BJ (cell line): ENCODE results near the gene MLLT3. TPM values are rescaled to one million over a fixed set of nuclear protein-coding genes. Genes with fewer than 3 reads are reported as not detected.

Experiments
- CTCF ChIA-PET: fragments of 350-600 bp; formaldehyde crosslinking; extraction: SDS; loops from one replicate; lab custom pipeline; 2021; ENCODE audit warnings: antibody characterized with exemption, inconsistent platforms; lab: Yijun Ruan, JAX
- POLR2A ChIA-PET: fragments of 300-600 bp; sonication (Branson Sonifier 250); formaldehyde crosslinking; extraction: SDS; loops from one replicate; lab custom pipeline; 2021; ENCODE audit warnings: antibody characterized with exemption; lab: Charles Lee
- DNase-seq: peaks from one replicate; pipeline ENCODE4 v3.0.0-alpha.2; 2011; ENCODE audit warnings: low read depth
- H3K27me3 ChIP-seq: 2 replicates; pipeline ENCODE4 v1.6.0; 2011; ENCODE audit warnings: low read length; ENCODE audit not compliant: control insufficient read depth, insufficient read depth
- H3K36me3 ChIP-seq: 2 replicates; pipeline ENCODE4 v1.5.1; 2011; ENCODE audit warnings: low read length; ENCODE audit not compliant: control insufficient read depth, insufficient read depth
- H3K4me3 ChIP-seq: 2 replicates; pipeline ENCODE4 v1.5.1; 2011; ENCODE audit warnings: low read depth, mild to moderate bottlenecking, control low read depth, low read length
- CTCF ChIP-seq: IDR thresholded peaks from 2 replicates; pipeline ENCODE4 v1.5.1; 2011; ENCODE audit warnings: low read depth, mild to moderate bottlenecking, control low read depth, inconsistent platforms, low read length, moderate library complexity; ENCODE audit not compliant: insufficient read depth
- polyA plus RNA-seq: library from polyadenylated mRNA; depleted of rRNA; stranded (reverse); fragments of >200 nt; gene quantifications from 2 replicates; pipeline ENCODE4 v1.2.3, GENCODE V29; 2011

Gene MLLT3
- polyA plus RNA-seq, 1 experiment: 13.8 TPM

GRCh38 chr9:20303066-20303465 lies 319.2 kb downstream of the MLLT3 start:
- TF ChIP-seq CTCF: no peak
- Histone ChIP-seq H3K27me3 (peaks cover 3% of the 10 kb centered on the region; the same call in 1 of the 2 replicates), H3K4me3 (no peak overlapping the region), H3K36me3 (no peaks in the 10 kb centered on the region)
- CTCF ChIA-PET: no interaction called here
- POLR2A ChIA-PET: no interaction called here
- DNase-seq: no peak

- CTCF ChIA-PET: no interaction called here
- TF ChIP-seq CTCF: no peak
- H3K27me3 ChIP-seq: peaks cover 3% of the 10 kb centered on the region; the same call in 1 of the 2 replicates
- POLR2A ChIA-PET: no interaction called here
- H3K36me3 ChIP-seq: no peaks in the 10 kb centered on the region
- no peak overlapping the region for H3K4me3 ChIP-seq
- no peak for DNase-seq
Measured at GRCh38 chr9:20302197-20302596, 320.1 kb downstream of the MLLT3 start.

- POLR2A ChIA-PET: interaction anchor here (0.6 kb wide), 1 partner anchor 37 kb away, joined by 4 read pairs; no protein-coding TSS in a partner anchor
- H3K4me3 ChIP-seq: no peak overlapping the region
- TF ChIP-seq CTCF: no peak
- H3K36me3 ChIP-seq: no peaks in the 10 kb centered on the region
- CTCF ChIA-PET: interaction anchor here (0.7 to 1.6 kb wide), 2 partner anchors 19 to 398 kb away, joined by 3 to 4 read pairs; no protein-coding TSS in a partner anchor
- no peak for DNase-seq
- peaks cover 3% of the 10 kb centered on the region; the same call in 1 of the 2 replicates for H3K27me3 ChIP-seq
Measured at GRCh38 chr9:20300430-20301115, 321.7 kb downstream of the MLLT3 start.

GRCh38 chr9:20297646-20298084 lies 324.6 kb downstream of the MLLT3 start:
- H3K36me3 ChIP-seq: no peaks in the 10 kb centered on the region
- H3K4me3 ChIP-seq: no peak overlapping the region
- no peaks in the 10 kb centered on the region for H3K27me3 ChIP-seq
- CTCF ChIA-PET: interaction anchor here (0.5 to 0.8 kb wide), 2 partner anchors 14 to 16 kb away, joined by 3 to 5 read pairs; no protein-coding TSS in a partner anchor
- TF ChIP-seq CTCF: no peak
- peak; percentile 5 for DNase-seq
- POLR2A ChIA-PET: no interaction called here

GRCh38 chr9:20295555-20295954 lies 326.7 kb downstream of the MLLT3 start:
- no peak for TF ChIP-seq CTCF
- ChIA-PET CTCF (no interaction called here), POLR2A (no interaction called here)
- H3K4me3 ChIP-seq: no peak overlapping the region
- no peaks in the 10 kb centered on the region for H3K27me3 ChIP-seq
- no peaks in the 10 kb centered on the region for H3K36me3 ChIP-seq
- DNase-seq: no peak
